NCI-H146 (cell line): Measurements from ENCODE around the gene ADAMTS6.
"Not testable (repeated sequence)": the region's sequence is repeated elsewhere in the genome, so short reads cannot be mapped to it uniquely, and the experiment has no call there.

Source experiments
- DNase-seq: peaks from one replicate; lab custom pipeline; 2025; lab: John Stamatoyannopoulos, UW

The ADAMTS6 gene

GRCh38 chr5:65474130-65474711 is 7.5 kb downstream of the ADAMTS6 start:
- DNase-seq = no peak

- no peak for DNase-seq
Observed at GRCh38 chr5:65468633-65469032, 13.1 kb downstream of the ADAMTS6 start.

- no peak for DNase-seq
Observed at GRCh38 chr5:65462139-65462705, 19.5 kb downstream of the ADAMTS6 start.

- peak; percentile 49 for DNase-seq
Observed at GRCh38 chr5:65461490-65461889, 20.2 kb downstream of the ADAMTS6 start.

GRCh38 chr5:65459995-65460394 is 21.7 kb downstream of the ADAMTS6 start:
- DNase-seq = no peak

- DNase-seq = no peak
Observed at GRCh38 chr5:65455064-65455463, 26.7 kb downstream of the ADAMTS6 start.

- no peak for DNase-seq
Observed at GRCh38 chr5:65451436-65451835, 30.3 kb downstream of the ADAMTS6 start.

GRCh38 chr5:65446682-65447081 is 35.0 kb downstream of the ADAMTS6 start:
- DNase-seq = no peak

GRCh38 chr5:65441800-65442199 is 39.9 kb downstream of the ADAMTS6 start:
- no peak for DNase-seq

- no peak for DNase-seq
Observed at GRCh38 chr5:65440456-65440855, 41.3 kb downstream of the ADAMTS6 start.

GRCh38 chr5:65434122-65434521 is 47.6 kb downstream of the ADAMTS6 start:
- no peak for DNase-seq

GRCh38 chr5:65426656-65427055 is 55.1 kb downstream of the ADAMTS6 start:
- DNase-seq = no peak

GRCh38 chr5:65423623-65424022 is 58.1 kb downstream of the ADAMTS6 start:
- no peak for DNase-seq

- no peak for DNase-seq
Observed at GRCh38 chr5:65418661-65419060, 63.1 kb downstream of the ADAMTS6 start.

- DNase-seq = no peak
Observed at GRCh38 chr5:65413822-65414221, 67.9 kb downstream of the ADAMTS6 start.

GRCh38 chr5:65412842-65413241 is 68.9 kb downstream of the ADAMTS6 start:
- DNase-seq = no peak

- no peak for DNase-seq
Observed at GRCh38 chr5:65411356-65411755, 70.4 kb downstream of the ADAMTS6 start.

- no peak for DNase-seq
Observed at GRCh38 chr5:65395526-65396155, 86.1 kb downstream of the ADAMTS6 start.

GRCh38 chr5:65394087-65394486 is 87.6 kb downstream of the ADAMTS6 start:
- DNase-seq = no peak

- no peak for DNase-seq
Observed at GRCh38 chr5:65391591-65391990, 90.1 kb downstream of the ADAMTS6 start.

- DNase-seq = no peak
Observed at GRCh38 chr5:65390208-65390607, 91.5 kb downstream of the ADAMTS6 start.

- no peak for DNase-seq
Observed at GRCh38 chr5:65383859-65384258, 97.9 kb downstream of the ADAMTS6 start.

- no peak for DNase-seq
Observed at GRCh38 chr5:65382582-65382981, 99.1 kb downstream of the ADAMTS6 start.

- not testable (repeated sequence) for DNase-seq
Observed at GRCh38 chr5:65370505-65370904, 111.2 kb downstream of the ADAMTS6 start.
